ENCODE measurements around the gene PEF1.

GRCh38 chr1:31644560-31645273, at the start of gene PEF1:
- TF ChIP-seq EZH2 (IDR thresholded peaks at IDR 0.05; ENCODE audit: low read length, unreplicated experiment) (no peak), CTCF (conservative IDR thresholded peaks at IDR 0.05; ENCODE audit: low read depth, low read length) (no peak)
